D341Med (cell line): ENCODE measurements around the gene DNAJC8.
A peak's percentile ranks its signal among the peaks of the same experiment; 100 is the strongest.

ENCODE experiments used
- DNase-seq: peaks from one replicate; pipeline ENCODE4 v3.0.0; 2012; ENCODE audit warnings: low spot score

DNAJC8 gene

DNA sequence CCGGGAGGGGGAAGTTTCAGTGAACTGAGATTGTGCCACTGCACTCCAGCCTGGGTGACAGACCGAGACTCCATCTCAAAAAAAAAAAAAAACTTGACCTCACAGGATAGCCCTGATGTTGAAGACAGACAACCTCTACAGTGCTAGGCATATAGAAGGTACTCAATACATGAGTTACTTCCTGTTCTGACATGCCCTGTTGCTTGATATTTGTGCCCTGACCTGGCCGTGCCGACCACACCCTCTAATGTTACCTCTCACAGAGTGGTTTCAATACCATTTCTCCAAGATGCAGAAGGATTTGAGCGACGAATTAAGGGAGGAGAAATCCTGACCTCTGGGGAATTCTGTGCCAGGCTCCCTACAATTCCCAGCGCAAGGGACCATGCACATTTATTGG is 61.6 kb downstream of the DNAJC8 start:
- DNase-seq, result peak; percentile 4

DNA sequence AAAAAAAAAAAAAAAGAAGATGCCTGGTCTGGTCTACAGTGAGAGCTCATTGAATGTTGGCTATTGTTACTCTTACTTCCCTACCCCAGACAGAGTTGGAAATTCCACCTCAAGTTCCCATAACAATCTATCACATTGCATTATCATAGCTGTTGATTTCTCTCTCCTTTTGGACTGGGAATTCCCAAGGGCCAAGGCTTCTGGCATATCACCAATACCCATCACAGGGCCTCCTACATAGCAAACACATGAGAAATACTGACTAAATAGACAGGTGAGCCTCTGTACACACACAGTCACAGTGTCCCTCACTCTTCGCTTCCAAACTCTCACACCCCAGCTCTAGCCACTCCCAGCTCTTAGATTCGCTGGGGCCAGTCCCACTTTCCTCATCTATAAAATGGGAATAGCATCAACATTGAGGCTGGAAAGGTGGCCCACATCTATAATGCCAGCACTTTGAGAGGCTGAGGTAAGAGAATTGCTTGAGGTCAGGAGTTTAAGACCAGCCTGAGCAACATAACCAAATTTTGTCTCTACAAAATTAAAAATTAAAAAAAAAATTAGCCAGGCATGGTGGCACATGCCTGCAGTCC is 62.7 kb downstream of the DNAJC8 start:
- peak; percentile 1 for DNase-seq

DNA sequence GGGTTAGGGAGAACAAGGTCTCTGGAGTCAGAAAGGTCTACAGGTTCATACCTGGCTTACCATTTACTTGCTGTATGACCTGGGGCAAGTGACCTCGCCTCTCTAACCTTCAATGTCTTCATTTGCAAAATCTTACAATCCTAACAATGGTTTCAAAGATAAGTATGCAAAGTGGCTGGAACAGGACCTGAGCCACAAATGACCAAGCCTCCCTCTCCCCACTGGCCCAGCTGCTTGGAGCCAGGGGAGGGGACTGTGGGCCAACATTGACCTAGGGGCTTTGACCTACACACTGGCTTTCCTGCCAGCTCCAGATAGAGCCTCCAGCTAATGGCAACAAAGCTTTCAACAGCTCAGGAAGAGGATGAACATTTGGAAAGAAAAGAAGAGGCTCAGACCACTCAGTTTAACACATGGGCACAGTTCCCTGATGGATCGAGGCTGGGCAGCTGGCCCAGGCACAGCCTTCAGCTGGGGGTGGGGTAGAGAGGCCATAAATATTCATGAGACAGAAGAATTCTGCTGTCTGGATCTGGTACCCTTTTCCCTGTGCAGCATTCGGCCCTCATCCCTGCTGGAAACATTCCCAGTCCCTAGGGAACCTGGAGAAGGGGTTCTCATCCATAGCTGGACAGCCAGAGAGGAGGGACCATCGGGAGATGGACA is 69.2 kb downstream of the DNAJC8 start:
- no peak for DNase-seq

DNA sequence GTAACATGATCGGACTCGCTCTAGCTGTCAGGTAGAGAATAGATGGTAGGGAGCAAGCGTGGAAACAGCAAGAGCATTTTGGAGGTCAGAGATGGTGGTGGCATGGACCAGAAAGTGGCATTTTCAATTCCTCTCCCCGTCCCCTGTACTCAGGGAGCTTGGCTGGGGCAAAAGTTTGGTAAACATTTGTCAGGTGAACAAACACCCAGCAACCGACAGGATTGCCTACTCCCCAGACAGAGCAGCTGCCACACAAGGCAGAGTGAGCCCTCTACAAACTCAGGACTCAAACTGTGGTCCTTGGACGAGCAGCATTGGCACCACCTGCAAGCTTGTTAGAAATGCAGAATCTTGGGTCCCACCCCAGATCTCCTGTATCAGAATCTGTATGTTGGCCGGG is 70.7 kb downstream of the DNAJC8 start:
- DNase-seq, result no peak

DNA sequence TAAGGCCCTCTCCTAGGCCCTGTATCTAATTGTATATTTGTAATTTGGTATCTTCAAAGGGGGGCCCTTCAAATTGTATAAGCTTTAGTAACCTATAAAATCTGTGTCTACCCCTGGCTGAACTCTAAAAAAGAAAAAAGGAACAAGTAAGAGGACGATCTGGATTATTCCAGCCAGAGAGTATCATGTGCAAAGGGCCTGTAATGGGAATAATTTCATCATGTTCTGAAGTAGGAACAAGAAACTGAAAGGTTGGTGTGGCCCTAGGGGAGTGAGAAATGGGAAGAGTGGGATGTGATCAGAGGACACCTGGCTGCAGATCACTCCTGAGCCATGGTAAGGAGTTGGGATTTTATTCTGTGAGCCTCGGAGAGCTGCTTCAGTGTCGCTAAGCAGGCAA is 71.1 kb downstream of the DNAJC8 start:
- DNase-seq, result no peak

DNA sequence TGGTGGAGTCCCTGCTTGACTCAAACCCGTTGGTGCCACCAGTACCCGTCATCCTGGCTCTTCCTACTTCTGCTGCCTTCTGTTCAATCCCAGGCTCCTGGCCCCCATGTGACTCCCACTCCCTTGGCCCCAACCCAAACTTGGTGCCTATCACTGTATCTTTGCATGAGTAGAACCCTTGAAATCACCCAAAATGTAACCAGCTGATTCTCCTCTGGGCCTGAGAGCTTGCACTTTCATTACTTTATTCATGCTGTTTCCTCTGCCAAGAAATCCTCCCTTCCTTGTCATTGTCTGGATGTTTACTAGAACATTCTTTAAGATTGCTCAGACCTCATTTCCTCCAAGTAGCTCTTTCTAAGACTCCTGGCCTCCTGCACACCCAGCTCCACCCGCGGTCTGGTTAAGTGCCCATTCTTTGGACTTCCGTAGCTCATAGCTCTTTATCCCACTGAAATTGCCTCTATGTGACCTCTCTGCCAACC is 72.0 kb downstream of the DNAJC8 start:
- DNase-seq, result no peak

DNA sequence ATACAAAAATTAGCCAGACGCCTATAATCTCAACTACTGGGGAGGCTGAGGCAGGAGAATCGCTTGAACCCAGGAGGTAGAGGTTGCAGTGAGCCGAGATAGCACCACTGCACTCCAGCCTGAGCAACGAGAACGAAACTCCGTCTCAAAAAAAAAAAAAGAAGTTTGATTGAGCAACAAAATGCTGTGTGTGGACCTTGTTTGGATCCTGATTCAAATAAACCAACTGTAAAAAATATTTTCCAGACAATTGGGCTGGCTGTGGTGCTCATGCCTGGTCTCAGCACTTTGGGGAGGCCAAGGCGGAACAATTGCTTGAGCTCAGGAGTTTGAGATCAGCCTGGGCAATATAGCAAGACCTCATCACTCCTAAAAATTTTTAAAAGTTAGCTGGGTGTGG is 73.1 kb downstream of the DNAJC8 start:
- DNase-seq, result no peak

DNA sequence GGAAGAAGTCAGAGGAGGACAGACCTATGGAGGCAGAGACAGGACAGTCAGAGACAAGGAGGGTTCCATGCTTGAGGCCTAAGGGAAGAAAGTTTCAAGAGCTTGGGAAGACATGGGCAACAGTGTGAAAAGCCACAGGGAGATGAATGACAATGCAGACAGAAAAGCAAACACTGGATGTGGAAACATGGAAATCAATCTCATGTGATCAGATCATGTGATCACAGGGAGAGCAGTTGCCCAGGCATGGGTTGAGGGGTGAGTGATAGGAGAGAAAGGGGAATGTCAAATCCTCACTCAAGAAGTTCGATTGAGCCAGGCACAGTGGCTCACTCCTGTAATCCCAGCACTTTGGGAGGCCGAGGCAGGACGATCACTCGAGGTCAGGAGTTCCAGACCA is 73.6 kb downstream of the DNAJC8 start:
- DNase-seq, result no peak

DNA sequence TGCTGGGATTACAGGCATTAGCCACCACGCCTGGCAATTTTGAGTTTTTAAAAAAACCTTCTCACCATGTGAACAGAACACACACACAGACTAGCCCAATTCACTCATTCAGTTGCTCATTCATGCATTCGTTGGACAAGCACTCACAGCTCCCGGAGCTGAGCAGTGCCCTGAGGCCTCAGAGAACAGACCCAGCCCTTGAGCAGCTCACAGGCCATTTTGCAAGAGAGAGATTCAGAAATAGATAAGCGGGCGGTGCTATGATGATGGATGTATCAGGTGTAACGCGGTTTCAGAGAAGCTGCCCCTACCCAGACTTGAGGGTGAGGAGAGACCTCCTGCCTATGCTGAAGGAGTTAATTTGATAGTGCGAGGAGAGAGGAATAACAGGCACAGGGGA is 74.9 kb downstream of the DNAJC8 start:
- no peak for DNase-seq

DNA sequence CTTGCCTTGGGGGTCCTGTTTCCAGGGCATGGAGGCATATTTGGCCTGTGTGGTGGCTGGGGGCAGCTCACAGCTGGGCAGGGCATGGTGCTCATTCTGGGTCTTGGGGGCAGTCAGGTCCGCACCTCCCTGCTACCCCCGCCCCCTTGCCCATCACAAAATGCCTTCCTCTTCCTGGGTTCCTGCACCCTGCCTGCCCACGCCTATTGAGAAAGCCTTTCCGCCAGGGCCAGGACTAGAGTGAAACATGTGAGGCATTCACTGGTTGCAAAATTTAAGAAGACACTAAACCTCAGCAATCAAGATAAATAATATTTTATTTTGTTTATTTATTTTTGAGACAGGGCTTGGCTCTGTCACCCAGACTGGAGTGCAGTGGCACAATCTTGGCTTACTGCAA is 76.0 kb downstream of the DNAJC8 start:
- peak; percentile 11 for DNase-seq

DNA sequence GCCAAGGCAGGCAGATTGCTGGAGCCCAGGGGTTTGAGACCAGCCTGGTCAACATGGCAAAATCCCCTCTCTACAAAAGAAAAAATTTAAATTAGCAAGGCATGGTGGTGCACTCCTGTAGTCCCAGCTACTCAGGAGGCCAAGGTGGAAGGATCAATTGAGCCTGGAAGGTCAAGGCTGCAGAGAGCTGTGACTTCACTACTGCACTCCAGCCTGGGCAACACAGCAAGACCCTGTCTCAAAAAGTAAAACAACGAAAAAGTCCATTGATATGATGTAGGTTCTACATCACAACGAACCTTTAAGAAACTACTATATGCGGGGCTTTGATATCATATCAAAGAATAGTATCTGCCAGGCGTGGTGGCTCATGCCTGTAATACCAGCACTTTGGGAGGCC is 77.2 kb downstream of the DNAJC8 start:
- no peak for DNase-seq

DNA sequence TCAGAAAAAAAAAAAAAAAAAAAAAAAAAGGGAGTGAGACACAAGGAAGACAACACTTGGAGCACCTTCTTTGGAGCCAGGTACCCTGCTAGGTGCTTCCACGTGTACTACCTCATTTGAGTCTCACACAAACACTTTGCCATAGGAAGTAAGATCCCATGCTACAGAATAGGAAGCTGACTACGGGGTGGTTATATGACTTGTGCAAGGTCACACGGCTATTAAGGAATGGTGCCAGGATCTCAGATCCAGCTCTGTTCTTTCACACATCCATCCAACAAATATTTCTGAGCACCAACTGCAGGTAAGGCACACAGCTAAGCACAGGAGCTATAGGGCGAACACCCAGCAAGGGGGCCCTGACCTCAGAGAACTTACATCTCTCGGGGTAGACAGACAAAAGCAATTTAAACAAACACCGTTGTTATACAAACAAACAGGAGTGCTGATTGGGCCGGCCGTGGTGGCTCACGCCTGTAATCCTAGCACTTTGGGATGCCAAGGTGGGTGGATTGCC is 78.7 kb downstream of the DNAJC8 start:
- peak; percentile 3 for DNase-seq
